Smooth muscle cell (in vitro differentiated cells): Measurements from ENCODE around the gene CACNG5. TPM values are rescaled to one million over a fixed set of nuclear protein-coding genes. Genes with fewer than 3 reads are reported as not detected.

Source experiments
- DNase-seq: peaks from one replicate; lab custom pipeline; 2025; ENCODE audit not compliant: unreplicated experiment; lab: John Stamatoyannopoulos, UW
- H2AFZ ChIP-seq: fragments of 200-600 bp; sonication (generic); 2 replicates; pipeline ENCODE4 v1.6.0; 2016; ENCODE audit warnings: antibody characterized with exemption, low read depth, mild to moderate bottlenecking
- H3F3A ChIP-seq: fragments of 200-600 bp; sonication (generic); 2 replicates; pipeline ENCODE4 v1.6.0; 2017; ENCODE audit warnings: antibody characterized with exemption, low read depth
- H3K27ac ChIP-seq: fragments of 200-600 bp; sonication (generic); 2 replicates; pipeline ENCODE4 v1.5.1; 2016; ENCODE audit warnings: low read depth, mild to moderate bottlenecking
- H3K27me3 ChIP-seq: fragments of 200-600 bp; sonication (generic); 2 replicates; pipeline ENCODE4 v1.6.1; 2016; ENCODE audit warnings: low read depth, mild to moderate bottlenecking
- H3K36me3 ChIP-seq: fragments of 200-600 bp; sonication (generic); 2 replicates; pipeline ENCODE4 v1.5.1; 2016; ENCODE audit warnings: low read depth
- H3K4me1 ChIP-seq: fragments of 200-600 bp; sonication (generic); 2 replicates; pipeline ENCODE4 v1.5.1; 2016; ENCODE audit warnings: low read depth
- H3K4me2 ChIP-seq: fragments of 200-600 bp; sonication (generic); 2 replicates; pipeline ENCODE4 v1.6.0; 2016; ENCODE audit warnings: mild to moderate bottlenecking
- H3K4me3 ChIP-seq: fragments of 200-600 bp; sonication (generic); 2 replicates; pipeline ENCODE4 v1.5.1; 2016; ENCODE audit warnings: mild to moderate bottlenecking
- H3K79me2 ChIP-seq: fragments of 200-600 bp; sonication (generic); 2 replicates; pipeline ENCODE4 v1.6.0; 2016; ENCODE audit warnings: low read depth, mild to moderate bottlenecking
- H3K9ac ChIP-seq: fragments of 200-600 bp; sonication (generic); 2 replicates; pipeline ENCODE4 v1.6.0; 2016; ENCODE audit warnings: low read depth
- H3K9me3 ChIP-seq: fragments of 200-600 bp; sonication (generic); replicated peaks from 2 replicates; pipeline ENCODE4 v1.5.1; 2016; ENCODE audit warnings: low read depth
- H4K20me1 ChIP-seq: fragments of 200-600 bp; sonication (generic); 2 replicates; pipeline ENCODE4 v1.6.0; 2016; ENCODE audit warnings: low read depth
- CTCF ChIP-seq: fragments of 200-600 bp; sonication (generic); IDR thresholded peaks from 2 replicates; pipeline ENCODE4 v1.5.1; 2017; ENCODE audit warnings: borderline replicate concordance, mild to moderate bottlenecking, antibody characterized with exemption; ENCODE audit not compliant: insufficient read depth, poor library complexity, severe bottlenecking
- WGBS: methylation state at CpG from one replicate; pipeline ENCODE4 v1.1.7; 2016; ENCODE audit warnings: low lambda C conversion rate; 5-methylcytosine and 5-hydroxymethylcytosine counted together
- polyA plus RNA-seq: library from polyadenylated mRNA; unstranded; fragments of >200 nt; fragmentation: Nextera tagmentation; extraction: Ambion mirVana; gene quantifications from 2 replicates; pipeline ENCODE4 v1.2.1, GENCODE V29; 2016
- total RNA-seq: library from RNA; depleted of rRNA; stranded (reverse); fragments of >200 nt; gene quantifications from 2 replicates; pipeline ENCODE4 v1.2.3, GENCODE V29; 2014

Gene CACNG5
- total and polyA plus RNA-seq, 2 experiments from 2014 or later, result not detected

DNA sequence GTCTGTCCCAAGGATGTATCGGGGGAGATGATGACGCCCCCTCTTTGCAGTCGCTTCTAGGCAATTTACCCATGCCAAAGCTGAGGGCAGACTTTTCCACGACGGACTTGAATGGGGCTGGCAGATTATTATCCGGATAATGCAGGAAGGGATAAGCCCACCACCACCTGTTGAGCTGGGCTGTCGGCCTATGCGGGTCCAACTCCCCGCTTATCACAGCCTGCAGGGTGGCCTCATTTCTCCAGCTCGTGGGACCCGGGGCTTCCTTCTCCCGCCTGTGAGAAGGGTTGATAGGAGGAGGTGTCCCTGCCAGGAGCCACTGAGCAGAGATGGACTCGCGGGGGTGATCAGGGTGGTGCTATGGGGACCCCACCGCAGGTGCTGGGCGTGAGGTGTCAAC, 559 bp downstream of the CACNG5 start:
- Histone ChIP-seq H3K9ac (no peak overlapping the region), H3K4me2 (no peak overlapping the region), H3K27me3 (peaks cover 65% of the 10 kb centered on the region), H3K4me3 (no peak overlapping the region), H3K36me3 (no peaks in the 10 kb centered on the region), H3K27ac (no peak overlapping the region), H4K20me1 (no peaks in the 10 kb centered on the region), H3F3A (no peaks in the 10 kb centered on the region), H3K4me1 (no peaks in the 10 kb centered on the region), H3K79me2 (no peaks in the 10 kb centered on the region), H3K9me3 (no peaks in the 10 kb centered on the region), H2AFZ (no peak overlapping the region)
- no peak for DNase-seq
- TF ChIP-seq CTCF, result no peak
- 66% methylated on average over 16 of the region's 16 CpGs for WGBS

- H4K20me1 ChIP-seq, result no peaks in the 10 kb centered on the region
- H3K36me3 ChIP-seq, result no peaks in the 10 kb centered on the region
Observed at GRCh38 chr17:66836063-66837005, 1.4 kb downstream of the CACNG5 start.

GRCh38 chr17:66837226-66837625, 2.3 kb downstream of the CACNG5 start:
- H2AFZ ChIP-seq, result no peak overlapping the region
- no peaks in the 10 kb centered on the region for H3K4me1 ChIP-seq
- DNase-seq, result no peak
- H3K9me3 ChIP-seq, result no peaks in the 10 kb centered on the region
- no peak overlapping the region for H3K9ac ChIP-seq
- H3K27ac ChIP-seq, result no peak overlapping the region
- no peaks in the 10 kb centered on the region for H3K36me3 ChIP-seq
- H3K4me2 ChIP-seq, result no peak overlapping the region
- WGBS, result 93% methylated on average over 1 of the region's 1 CpG
- no peaks in the 10 kb centered on the region for H4K20me1 ChIP-seq
- no peaks in the 10 kb centered on the region for H3K79me2 ChIP-seq
- TF ChIP-seq CTCF, result no peak
- H3K27me3 ChIP-seq, result peaks cover 62% of the 10 kb centered on the region
- H3F3A ChIP-seq, result no peaks in the 10 kb centered on the region
- H3K4me3 ChIP-seq, result no peak overlapping the region

More at GRCh38 chr17:66836063-66837005, 1.4 kb downstream of the CACNG5 start:
- Histone ChIP-seq H3K27ac (no peak overlapping the region), H3K4me3 (no peak overlapping the region), H3K4me1 (no peaks in the 10 kb centered on the region), H3K4me2 (no peak overlapping the region), H3K9ac (no peak overlapping the region), H2AFZ (no peak overlapping the region), H3F3A (no peaks in the 10 kb centered on the region), H3K9me3 (no peaks in the 10 kb centered on the region), H3K79me2 (no peaks in the 10 kb centered on the region), H3K27me3 (peaks cover 68% of the 10 kb centered on the region)
- no peak for DNase-seq
- no peak for TF ChIP-seq CTCF
- WGBS, result 90% methylated on average over 11 of the region's 11 CpGs
